ENCODE data around the gene PAQR5.
"Not testable (repeated sequence)": the region's sequence is repeated elsewhere in the genome, so short reads cannot be mapped to it uniquely, and the experiment has no call there.

The PAQR5 gene, protein sequence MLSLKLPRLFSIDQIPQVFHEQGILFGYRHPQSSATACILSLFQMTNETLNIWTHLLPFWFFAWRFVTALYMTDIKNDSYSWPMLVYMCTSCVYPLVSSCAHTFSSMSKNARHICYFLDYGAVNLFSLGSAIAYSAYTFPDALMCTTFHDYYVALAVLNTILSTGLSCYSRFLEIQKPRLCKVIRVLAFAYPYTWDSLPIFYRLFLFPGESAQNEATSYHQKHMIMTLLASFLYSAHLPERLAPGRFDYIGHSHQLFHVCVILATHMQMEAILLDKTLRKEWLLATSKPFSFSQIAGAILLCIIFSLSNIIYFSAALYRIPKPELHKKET

GRCh38 chr15:69298697-69299441 is at the start of gene PAQR5:
TSS of gene PAQR5 (plus strand) at chr15:69298912. CDS start at chr15:69360081, 61,169 bp downstream.
- DNase-seq = peak; percentile 50

- DNase-seq = peak; percentile 53
Measured at GRCh38 chr15:69253156-69253555, 45.6 kb upstream of the PAQR5 start.

GRCh38 chr15:69265347-69265955 is 33.3 kb upstream of the PAQR5 start:
- DNase-seq = peak; percentile 43

DNA sequence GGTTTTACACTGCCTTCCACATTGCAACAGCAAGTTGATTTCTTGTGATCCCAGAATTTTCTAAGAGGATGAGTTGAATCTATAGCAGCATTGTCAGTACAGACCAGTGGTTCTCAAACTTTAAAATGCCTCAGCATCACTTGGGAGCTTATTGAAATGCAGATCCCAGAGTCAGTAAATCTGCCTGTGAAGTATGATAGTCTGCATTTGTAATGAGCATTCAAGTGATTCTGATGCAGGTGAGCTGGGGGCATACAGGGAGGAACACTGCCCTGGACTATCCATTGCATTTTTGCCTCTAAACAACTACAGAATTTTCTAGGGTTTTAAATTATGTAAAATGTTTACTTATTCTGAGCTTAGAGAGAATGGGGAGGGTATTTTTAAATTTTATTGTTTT is 27.5 kb upstream of the PAQR5 start:
- no peak for DNase-seq

DNA sequence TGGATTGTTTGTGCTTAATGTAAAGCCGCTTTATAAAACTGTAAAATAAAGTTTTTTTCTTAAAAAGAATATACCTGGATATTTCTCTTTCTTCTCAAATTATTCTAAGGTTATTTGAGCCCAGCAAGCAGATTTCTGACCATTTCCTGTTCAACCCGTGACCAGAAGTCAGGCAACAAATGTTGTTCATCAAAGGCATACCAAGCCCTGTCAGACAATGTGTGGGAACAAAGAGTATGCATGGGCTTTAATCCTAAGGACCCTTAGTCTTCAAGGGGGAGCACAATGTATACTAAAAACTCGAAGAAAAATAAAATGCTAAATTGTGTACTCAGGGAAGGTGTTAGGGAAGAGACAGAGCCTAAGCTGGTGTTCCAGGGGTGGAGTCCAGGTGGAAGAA is 26.6 kb upstream of the PAQR5 start:
- DNase-seq = no peak

- no peak for DNase-seq
Measured at GRCh38 chr15:69272891-69273290, 25.8 kb upstream of the PAQR5 start.

- DNase-seq = no peak
Measured at GRCh38 chr15:69275074-69275670, 23.5 kb upstream of the PAQR5 start.

DNA sequence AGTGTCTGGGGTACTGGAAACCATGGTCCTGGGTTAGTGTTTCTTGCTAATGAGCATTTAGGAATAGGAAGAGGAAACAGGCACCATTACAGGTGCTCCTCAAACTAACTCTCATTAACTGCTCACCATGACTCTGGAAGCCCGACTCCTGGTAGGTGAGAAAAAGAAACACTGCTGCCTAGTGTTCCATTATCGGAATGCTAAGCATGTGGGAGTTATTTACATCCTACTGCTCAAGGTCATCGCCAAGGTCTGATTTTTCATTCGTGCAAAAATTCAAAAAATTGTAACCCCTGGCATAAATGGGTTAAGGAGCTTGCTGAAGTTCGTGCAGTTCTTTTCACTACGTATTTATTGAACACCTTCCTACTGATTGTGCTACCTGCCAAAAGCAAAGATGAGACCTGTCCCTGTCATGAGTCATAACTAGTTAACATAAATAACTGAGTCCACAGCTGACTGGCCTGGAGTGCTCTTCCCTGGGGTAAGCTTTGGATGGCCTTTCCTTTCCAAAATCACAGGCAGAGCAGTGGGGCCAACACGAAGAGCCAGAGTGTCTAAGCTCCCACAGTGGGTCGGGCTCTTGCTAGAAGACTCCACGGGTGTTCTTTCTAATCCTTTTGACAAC is 22.7 kb upstream of the PAQR5 start:
- DNase-seq = no peak

DNA sequence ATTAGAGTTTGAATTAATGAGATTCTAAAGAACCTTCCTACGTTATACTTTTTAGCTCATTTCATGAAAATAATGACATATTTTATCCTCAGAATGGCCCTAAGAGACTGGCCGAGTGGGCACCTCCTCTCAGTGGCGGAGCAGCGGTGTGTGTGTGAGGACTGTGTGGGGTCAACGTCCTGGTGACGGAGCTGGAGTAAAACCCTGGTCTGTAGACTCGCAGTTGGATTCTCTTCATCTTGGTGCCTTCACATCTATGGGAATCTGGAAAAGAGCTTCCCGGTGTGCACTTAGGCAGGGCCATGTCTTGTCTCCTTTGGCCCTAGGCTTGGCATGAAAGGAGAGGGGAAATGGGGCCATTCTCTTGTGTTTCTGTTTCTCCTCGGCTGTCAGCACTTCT is 21.4 kb upstream of the PAQR5 start:
- DNase-seq = no peak

- no peak for DNase-seq
Measured at GRCh38 chr15:69279636-69280035, 19.1 kb upstream of the PAQR5 start.

GRCh38 chr15:69280783-69281182 is 17.9 kb upstream of the PAQR5 start:
- DNase-seq = no peak

- no peak for DNase-seq
Measured at GRCh38 chr15:69282104-69282743, 16.5 kb upstream of the PAQR5 start.

DNA sequence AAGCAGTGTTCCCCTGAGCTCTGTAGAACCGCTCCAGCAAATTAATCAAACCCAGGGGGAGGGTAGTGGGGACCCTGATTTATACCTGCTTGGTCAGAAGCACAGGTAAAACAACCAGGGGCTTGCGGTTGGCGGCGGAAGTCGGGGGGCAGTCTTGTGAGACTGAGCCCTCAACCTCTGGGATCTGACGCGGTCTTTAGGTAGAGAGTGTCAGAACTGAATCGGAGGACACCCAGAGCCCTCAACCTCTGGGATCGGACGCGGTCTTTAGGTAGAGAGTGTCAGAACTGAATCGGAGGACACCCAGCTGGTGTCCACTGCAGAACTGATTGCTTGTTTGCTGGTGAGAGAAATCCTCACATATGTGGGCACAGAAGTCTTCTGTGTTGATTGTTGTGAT is 12.9 kb upstream of the PAQR5 start:
- no peak for DNase-seq

GRCh38 chr15:69288011-69288410 is 10.7 kb upstream of the PAQR5 start:
- DNase-seq = no peak

DNA sequence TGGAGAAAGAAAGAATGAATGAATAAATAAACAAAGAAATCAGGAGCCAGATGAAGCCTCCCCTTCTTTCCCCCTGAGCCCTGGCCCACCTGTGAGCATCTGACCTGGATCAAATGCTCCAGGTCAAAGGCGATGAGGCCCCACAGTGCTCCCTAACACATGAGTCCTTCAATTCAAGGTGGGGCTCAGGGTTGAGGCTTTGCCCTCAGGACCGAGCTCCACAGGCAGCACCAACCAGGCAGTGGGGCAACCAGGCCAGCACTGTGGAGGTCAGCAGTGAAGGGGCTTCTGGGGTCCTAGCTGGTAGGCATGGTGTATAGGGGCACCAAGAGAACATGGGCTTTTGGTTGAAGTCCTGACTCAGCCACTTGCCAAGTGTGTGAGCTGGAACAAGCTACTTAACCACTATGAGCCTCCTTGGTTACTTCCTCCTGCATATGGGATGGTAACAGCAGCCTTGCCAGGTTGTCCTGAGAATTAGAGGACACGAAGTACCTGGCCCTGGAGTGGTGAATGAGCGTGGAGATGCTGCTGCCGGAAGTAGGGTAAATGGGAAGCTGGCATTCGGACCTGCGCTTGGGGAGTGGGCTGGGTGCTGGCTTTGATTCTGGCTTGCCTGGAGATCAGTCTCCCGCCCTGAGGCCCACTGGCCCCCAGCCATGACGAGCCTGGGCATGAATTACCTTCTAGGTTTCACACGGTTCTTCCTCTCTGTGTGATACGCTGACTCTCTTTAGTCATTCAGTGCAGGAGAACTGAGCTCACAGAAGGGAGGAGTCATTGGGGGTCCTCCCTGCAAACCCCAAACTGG is 10.0 kb upstream of the PAQR5 start:
- no peak for DNase-seq

- no peak for DNase-seq
Measured at GRCh38 chr15:69289342-69290146, 9.2 kb upstream of the PAQR5 start.

DNA sequence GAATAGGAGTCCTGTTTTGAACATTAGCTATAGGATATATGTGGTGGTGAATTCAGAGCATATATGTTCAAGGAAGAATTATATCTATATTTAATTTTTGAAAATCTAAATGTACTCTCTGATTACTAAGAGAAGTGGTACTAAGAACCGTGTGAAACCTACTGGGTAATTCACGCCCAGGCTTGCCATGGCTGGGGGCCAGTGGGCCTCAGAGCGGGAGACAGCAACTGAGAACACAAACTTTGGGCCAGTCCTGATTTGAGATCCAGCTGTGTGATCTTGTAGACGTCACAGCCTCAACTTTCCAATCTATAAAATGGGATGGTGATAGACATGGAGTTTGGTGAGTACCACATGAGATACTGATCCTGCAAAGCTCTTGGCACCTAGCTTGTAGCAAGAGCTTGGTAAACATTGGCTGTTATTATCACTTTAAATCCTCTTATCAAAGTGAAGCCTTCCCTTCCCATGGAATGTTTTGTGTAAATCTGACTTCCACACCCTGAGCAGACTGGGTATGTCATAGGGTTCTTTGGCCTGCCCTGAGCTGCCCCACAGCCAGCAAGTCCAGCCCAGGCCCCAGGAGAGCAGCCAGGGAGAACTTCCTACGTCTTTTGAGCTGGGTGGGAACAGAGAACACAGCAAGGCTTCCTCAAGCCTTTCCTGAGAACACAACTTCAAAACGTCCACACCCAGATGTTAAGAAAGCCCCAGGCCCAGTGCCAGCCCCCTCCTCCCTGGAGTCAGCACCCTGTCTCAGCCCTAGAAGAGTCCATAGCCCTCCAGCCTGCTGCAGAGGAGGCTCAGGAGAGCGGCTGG is 8.2 kb upstream of the PAQR5 start:
- no peak for DNase-seq

- DNase-seq = not testable (repeated sequence)
Measured at GRCh38 chr15:69291651-69292050, 7.1 kb upstream of the PAQR5 start.

- DNase-seq = no peak
Measured at GRCh38 chr15:69292826-69293420, 5.8 kb upstream of the PAQR5 start.
